ENCODE data around the gene KRTAP10-3.
"Not testable (repeated sequence)": the region's sequence is repeated elsewhere in the genome, so short reads cannot be mapped to it uniquely, and the experiment has no call there.

The KRTAP10-3 gene

GRCh38 chr21:44569861-44570517 is 11.4 kb upstream of the KRTAP10-3 start:
- Histone ChIP-seq H3K79me2 (ENCODE audit: control insufficient read depth, insufficient read depth, low read length, unreplicated experiment) (no peaks in the 10 kb centered on the region), H3K4me1 (ENCODE audit: control insufficient read depth, insufficient read depth, low read length, unreplicated experiment) (no peaks in the 10 kb centered on the region), H2AFZ (ENCODE audit: low read length, unreplicated experiment) (no peak overlapping the region), H3K27ac (ENCODE audit: low read depth, low read length) (no peak overlapping the region), H3K36me3 (ENCODE audit: insufficient read depth, low read length) (no peaks in the 10 kb centered on the region), H3K27me3 (ENCODE audit: insufficient read depth, low read length) (peaks cover 3% of the 10 kb centered on the region; the same call in 1 of the 2 replicates), H3K4me3 (ENCODE audit: low read depth, low read length) (no peak overlapping the region)

DNA sequence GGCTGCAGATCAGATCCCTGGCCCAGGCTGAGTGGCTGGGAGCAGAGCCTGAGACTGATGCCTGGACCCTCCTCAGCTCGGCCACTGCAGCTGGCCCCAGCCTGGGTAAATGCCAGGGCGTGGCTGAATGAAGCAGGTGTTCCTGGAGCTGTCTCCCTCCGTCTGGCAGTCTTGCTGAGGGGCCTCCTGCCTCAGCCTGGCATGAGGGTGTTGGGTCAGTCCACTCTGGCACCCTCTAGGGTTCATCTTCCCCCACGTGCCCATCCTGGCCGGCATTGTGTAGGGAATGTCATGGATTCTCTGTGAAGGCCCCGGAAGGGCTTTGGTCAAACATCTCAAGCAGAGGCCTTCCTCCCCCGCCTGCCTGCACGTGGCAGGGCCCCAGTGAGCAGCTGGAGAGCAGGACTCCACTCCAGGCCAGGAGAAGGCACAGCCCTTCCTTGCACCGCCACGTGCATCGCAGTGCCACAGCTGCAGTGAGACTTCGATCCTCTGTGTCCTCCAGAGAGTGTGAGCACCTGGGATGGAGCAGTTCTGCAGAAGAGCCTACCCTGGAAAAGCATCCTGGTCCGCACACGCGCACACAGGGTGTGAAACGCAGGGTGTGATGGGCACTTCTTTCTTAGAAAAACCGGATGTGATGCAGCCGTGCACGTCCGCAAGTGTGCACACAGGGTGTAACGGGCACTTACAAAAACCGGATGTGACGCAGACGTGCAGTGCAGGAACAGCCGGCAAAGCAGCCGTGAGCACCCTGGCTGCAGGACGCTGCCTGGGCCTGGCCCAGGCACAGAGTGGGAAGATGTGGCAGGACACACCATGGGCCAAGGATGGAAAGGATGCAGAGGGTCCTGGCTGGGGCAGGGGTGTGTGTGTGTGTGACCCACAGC is 10.3 kb upstream of the KRTAP10-3 start:
- H3K27ac ChIP-seq (ENCODE audit: low read depth, low read length), result no peak overlapping the region
- H3K4me3 ChIP-seq (ENCODE audit: low read depth, low read length), result no peak overlapping the region
- H3K4me1 ChIP-seq (ENCODE audit: control insufficient read depth, insufficient read depth, low read length, unreplicated experiment), result no peaks in the 10 kb centered on the region
- no peak overlapping the region for H2AFZ ChIP-seq (ENCODE audit: low read length, unreplicated experiment)
- no peaks in the 10 kb centered on the region for H3K79me2 ChIP-seq (ENCODE audit: control insufficient read depth, insufficient read depth, low read length, unreplicated experiment)
- H3K36me3 ChIP-seq (ENCODE audit: insufficient read depth, low read length), result no peaks in the 10 kb centered on the region
- peaks cover 4% of the 10 kb centered on the region; the same call in 1 of the 2 replicates for H3K27me3 ChIP-seq (ENCODE audit: insufficient read depth, low read length)

GRCh38 chr21:44568261-44568660 is 9.7 kb upstream of the KRTAP10-3 start:
- Histone ChIP-seq H3K27ac (ENCODE audit: low read depth, low read length) (no peak overlapping the region), H3K4me1 (ENCODE audit: control insufficient read depth, insufficient read depth, low read length, unreplicated experiment) (no peaks in the 10 kb centered on the region), H2AFZ (ENCODE audit: low read length, unreplicated experiment) (no peak overlapping the region), H3K4me3 (ENCODE audit: low read depth, low read length) (no peak overlapping the region), H3K79me2 (ENCODE audit: control insufficient read depth, insufficient read depth, low read length, unreplicated experiment) (no peaks in the 10 kb centered on the region), H3K27me3 (ENCODE audit: insufficient read depth, low read length) (peaks cover 10% of the 10 kb centered on the region; the same call in 1 of the 2 replicates), H3K36me3 (ENCODE audit: insufficient read depth, low read length) (no peaks in the 10 kb centered on the region)

DNA sequence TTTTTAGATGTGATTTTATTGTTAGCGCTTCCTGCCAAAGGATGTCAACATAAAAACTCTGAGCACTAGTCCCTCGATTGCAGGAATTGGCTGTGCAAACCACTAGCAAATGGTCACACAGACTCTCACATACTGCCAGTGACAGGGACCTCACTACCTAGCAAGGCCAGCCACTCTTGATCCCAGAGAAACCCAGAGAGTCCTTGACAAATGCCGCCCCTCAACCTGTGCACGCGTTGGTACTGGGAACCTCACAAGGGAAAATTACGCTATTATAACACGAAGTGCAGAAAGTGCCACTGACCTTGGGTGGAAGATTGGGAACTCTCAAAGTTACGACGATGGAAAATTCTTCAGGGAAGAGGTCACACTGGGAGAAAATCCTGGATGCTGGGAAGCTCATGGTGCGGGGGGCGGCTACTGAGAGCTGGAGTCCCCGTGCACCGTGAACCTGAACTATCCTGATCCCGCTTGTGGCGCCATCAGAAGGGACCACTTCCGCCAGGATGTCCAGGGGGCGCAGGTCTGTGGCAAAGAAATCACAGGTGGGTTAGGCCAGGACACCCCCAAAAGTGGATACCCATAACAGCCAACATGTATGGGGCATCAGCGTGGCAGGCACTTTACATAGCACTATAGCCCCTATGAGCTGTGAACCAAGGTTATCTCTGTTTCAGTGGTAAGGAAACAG is 9.0 kb upstream of the KRTAP10-3 start:
- Histone ChIP-seq H2AFZ (ENCODE audit: low read length, unreplicated experiment) (no peak overlapping the region), H3K27ac (ENCODE audit: low read depth, low read length) (no peak overlapping the region), H3K79me2 (ENCODE audit: control insufficient read depth, insufficient read depth, low read length, unreplicated experiment) (no peaks in the 10 kb centered on the region), H3K27me3 (ENCODE audit: insufficient read depth, low read length) (peaks cover 10% of the 10 kb centered on the region; the same call in 1 of the 2 replicates), H3K4me3 (ENCODE audit: low read depth, low read length) (no peak overlapping the region), H3K4me1 (ENCODE audit: control insufficient read depth, insufficient read depth, low read length, unreplicated experiment) (no peaks in the 10 kb centered on the region), H3K36me3 (ENCODE audit: insufficient read depth, low read length) (no peaks in the 10 kb centered on the region)

DNA sequence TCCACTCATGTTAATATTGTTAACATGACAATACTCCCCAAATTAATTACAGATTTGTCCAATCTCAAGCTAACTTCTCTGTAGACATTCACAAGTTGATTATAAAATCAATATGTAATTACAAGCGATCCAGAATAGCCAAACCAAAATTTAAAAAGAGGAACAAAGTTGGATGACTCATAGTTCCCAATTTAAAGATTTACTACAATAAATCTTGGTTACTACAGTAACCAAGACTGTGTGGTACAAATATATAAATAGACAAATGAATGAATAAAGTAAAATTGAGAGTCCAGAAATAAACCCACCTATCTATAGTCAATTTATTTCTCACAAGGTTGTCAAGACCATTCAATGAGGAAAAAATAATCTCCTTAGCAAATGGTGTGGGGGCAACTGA is 7.8 kb upstream of the KRTAP10-3 start:
- Histone ChIP-seq H3K27me3 (ENCODE audit: insufficient read depth, low read length) (peaks cover 10% of the 10 kb centered on the region; the same call in 1 of the 2 replicates), H3K27ac (ENCODE audit: low read depth, low read length) (no peak overlapping the region), H3K36me3 (ENCODE audit: insufficient read depth, low read length) (no peaks in the 10 kb centered on the region), H3K79me2 (ENCODE audit: control insufficient read depth, insufficient read depth, low read length, unreplicated experiment) (no peaks in the 10 kb centered on the region), H2AFZ (ENCODE audit: low read length, unreplicated experiment) (no peak overlapping the region), H3K4me3 (ENCODE audit: low read depth, low read length) (no peak overlapping the region), H3K4me1 (ENCODE audit: control insufficient read depth, insufficient read depth, low read length, unreplicated experiment) (no peaks in the 10 kb centered on the region)

- Histone ChIP-seq H3K36me3 (ENCODE audit: insufficient read depth, low read length) (no peaks in the 10 kb centered on the region), H3K27ac (ENCODE audit: low read depth, low read length) (no peak overlapping the region), H3K4me3 (ENCODE audit: low read depth, low read length) (no peak overlapping the region), H2AFZ (ENCODE audit: low read length, unreplicated experiment) (no peak overlapping the region), H3K79me2 (ENCODE audit: control insufficient read depth, insufficient read depth, low read length, unreplicated experiment) (no peaks in the 10 kb centered on the region), H3K4me1 (ENCODE audit: control insufficient read depth, insufficient read depth, low read length, unreplicated experiment) (no peaks in the 10 kb centered on the region), H3K27me3 (ENCODE audit: insufficient read depth, low read length) (0 out of 2 replicates have a peak, but pooled peaks cover 10% of the 10 kb centered on the region)
Observed at GRCh38 chr21:44564886-44565598, 6.4 kb upstream of the KRTAP10-3 start.

DNA sequence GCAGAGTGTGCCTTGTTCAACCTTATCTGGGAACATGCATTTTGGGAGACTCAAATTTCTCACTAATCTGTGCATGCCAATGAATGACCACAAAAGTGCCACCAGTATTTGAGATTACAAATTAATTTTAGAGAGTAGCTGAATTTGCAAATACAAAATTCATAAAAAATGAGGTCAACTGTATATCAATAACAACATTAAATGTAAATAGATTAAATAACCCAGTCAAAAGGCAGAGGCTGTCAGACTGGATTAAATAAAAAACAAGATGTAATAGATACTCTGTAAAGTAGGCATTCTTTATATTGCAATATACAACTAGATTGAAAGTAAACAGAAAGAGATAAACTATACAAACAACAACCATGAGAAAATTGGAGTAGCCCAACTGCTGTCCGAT is 5.5 kb upstream of the KRTAP10-3 start:
- Histone ChIP-seq H3K27ac (ENCODE audit: low read depth, low read length) (no peak overlapping the region), H3K27me3 (ENCODE audit: insufficient read depth, low read length) (peaks cover 16% of the 10 kb centered on the region; the same call in 1 of the 2 replicates), H3K36me3 (ENCODE audit: insufficient read depth, low read length) (no peaks in the 10 kb centered on the region), H3K4me3 (ENCODE audit: low read depth, low read length) (no peak overlapping the region), H2AFZ (ENCODE audit: low read length, unreplicated experiment) (no peak overlapping the region), H3K4me1 (ENCODE audit: control insufficient read depth, insufficient read depth, low read length, unreplicated experiment) (no peaks in the 10 kb centered on the region), H3K79me2 (ENCODE audit: control insufficient read depth, insufficient read depth, low read length, unreplicated experiment) (no peaks in the 10 kb centered on the region)

DNA sequence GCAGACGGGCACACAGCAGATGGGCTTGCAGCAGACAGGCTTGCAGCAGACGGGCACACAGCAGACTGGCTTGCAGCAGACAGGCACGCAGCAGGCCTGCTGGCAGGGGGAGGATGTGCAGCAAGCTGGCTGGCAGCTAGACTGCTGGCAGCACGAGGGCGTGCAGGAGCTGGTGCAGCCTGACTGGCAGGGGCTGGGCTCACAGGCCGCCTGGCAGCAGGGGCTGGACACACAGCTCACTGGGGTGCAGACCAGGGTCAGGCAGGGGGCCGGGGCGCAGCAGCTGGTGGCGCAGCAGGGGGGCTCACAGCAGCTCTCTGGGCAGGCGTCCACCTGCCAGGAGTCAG is 293 bp downstream of the KRTAP10-3 start:
- H3K4me1 ChIP-seq (ENCODE audit: control insufficient read depth, insufficient read depth, low read length, unreplicated experiment); H3K36me3 ChIP-seq (ENCODE audit: insufficient read depth, low read length); H3K79me2 ChIP-seq (ENCODE audit: control insufficient read depth, insufficient read depth, low read length, unreplicated experiment); H3K4me3 ChIP-seq (ENCODE audit: low read depth, low read length); H2AFZ ChIP-seq (ENCODE audit: low read length, unreplicated experiment); H3K27ac ChIP-seq (ENCODE audit: low read depth, low read length): not testable (repeated sequence)
- H3K27me3 ChIP-seq (ENCODE audit: insufficient read depth, low read length), result peaks cover 57% of the 10 kb centered on the region

DNA sequence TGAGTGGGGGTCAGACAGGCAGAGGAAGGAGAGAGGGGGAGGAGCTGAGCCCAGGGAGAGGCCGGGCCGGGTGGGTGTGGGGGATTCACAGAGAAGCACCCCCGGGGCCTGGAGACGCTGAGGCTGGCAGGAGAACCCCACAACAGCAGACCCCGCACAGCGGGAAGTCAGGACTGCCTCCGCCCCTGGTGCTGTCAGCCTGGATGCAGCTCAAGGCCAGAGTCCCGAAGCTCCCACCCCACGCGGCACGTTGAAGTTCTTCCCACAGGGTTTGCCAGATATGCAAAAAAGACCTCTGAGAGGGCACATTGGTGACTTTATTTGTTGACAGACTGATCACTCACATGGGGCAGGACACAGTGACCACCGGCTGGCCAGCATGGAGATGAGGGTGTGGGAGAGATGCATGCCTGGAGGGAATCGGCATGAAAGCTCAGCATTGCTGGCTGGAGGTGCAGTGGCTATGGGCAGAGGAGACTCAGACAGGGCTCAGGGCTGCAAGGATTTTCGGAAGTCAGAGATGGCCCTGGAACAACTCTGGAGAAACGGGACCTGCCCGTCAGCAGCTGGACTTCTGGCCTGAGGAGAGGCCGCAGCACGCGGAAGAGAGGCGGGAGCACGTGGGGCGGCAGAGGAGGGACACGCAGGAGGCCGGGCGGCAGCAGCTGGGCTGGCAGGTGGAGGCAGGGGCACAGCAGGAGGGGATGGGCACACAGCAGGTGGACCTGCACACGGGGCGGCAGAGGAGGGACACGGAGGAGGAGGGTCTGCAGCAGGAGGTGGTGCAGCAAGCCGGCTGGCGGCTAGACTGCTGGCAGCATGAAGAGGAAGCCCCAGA is 885 bp downstream of the KRTAP10-3 start:
- H2AFZ ChIP-seq (ENCODE audit: low read length, unreplicated experiment), result no peak overlapping the region
- no peaks in the 10 kb centered on the region for H3K4me1 ChIP-seq (ENCODE audit: control insufficient read depth, insufficient read depth, low read length, unreplicated experiment)

More for the DNA sequence above, 885 bp downstream of the KRTAP10-3 start:
- no peak overlapping the region for H3K27ac ChIP-seq (ENCODE audit: low read depth, low read length)
- peaks cover 63% of the 10 kb centered on the region for H3K27me3 ChIP-seq (ENCODE audit: insufficient read depth, low read length)
- H3K36me3 ChIP-seq (ENCODE audit: insufficient read depth, low read length), result no peaks in the 10 kb centered on the region
- no peak overlapping the region for H3K4me3 ChIP-seq (ENCODE audit: low read depth, low read length)
- no peaks in the 10 kb centered on the region for H3K79me2 ChIP-seq (ENCODE audit: control insufficient read depth, insufficient read depth, low read length, unreplicated experiment)
